Activated naive CD8-positive, alpha-beta T cell treated with anti-CD3 and anti-CD28 coated beads, Interleukin-2, amount 50 U/mL, for 24 hours (primary cell): ENCODE results near the gene SPATA24.
"Not testable (repeated sequence)": the region's sequence is repeated elsewhere in the genome, so short reads cannot be mapped to it uniquely, and the experiment has no call there.

Experiments used
- ATAC-seq: fragments of 150-1000 bp; cut with Tn5 transposase; one replicate; pipeline ENCODE4 v1.10.0; 2021
- DNase-seq: peaks from one replicate; pipeline ENCODE4 v3.0.0; 2021
- H3K27ac Mint-ChIP-seq: one replicate; pipeline ENCODE4 v1.8.0; 2021; ENCODE audit warnings: mild to moderate bottlenecking, mixed read lengths
- H3K27me3 Mint-ChIP-seq: one replicate; pipeline ENCODE4 v1.8.0; 2021; ENCODE audit warnings: mixed read lengths
- H3K36me3 Mint-ChIP-seq: one replicate; pipeline ENCODE4 v1.8.0; 2021; ENCODE audit warnings: low read depth, mixed read lengths
- H3K4me1 Mint-ChIP-seq: one replicate; pipeline ENCODE4 v1.8.0; 2021; ENCODE audit warnings: mixed read lengths
- H3K4me3 Mint-ChIP-seq: one replicate; pipeline ENCODE4 v1.8.0; 2021; ENCODE audit warnings: mild to moderate bottlenecking, moderate library complexity, mixed read lengths
- H3K9me3 Mint-ChIP-seq: one replicate; pipeline ENCODE4 v1.8.0; 2021; ENCODE audit warnings: mixed read lengths

The SPATA24 gene

GRCh38 chr5:139394123-139394653 lies 9.7 kb downstream of the SPATA24 start:
- Mint-ChIP-seq H3K27ac (no peak overlapping the region), H3K27me3 (no peaks in the 10 kb centered on the region), H3K4me1 (peaks cover 45% of the 10 kb centered on the region), H3K4me3 (peak overlapping the region; percentile 92), H3K9me3 (no peaks in the 10 kb centered on the region), H3K36me3 (peaks cover 3% of the 10 kb centered on the region)
- ATAC-seq (no peak), DNase-seq (peak; percentile 67)

- Mint-ChIP-seq H3K9me3 (no peaks in the 10 kb centered on the region), H3K4me1 (peaks cover 46% of the 10 kb centered on the region), H3K27ac (peak overlapping the region; percentile 86), H3K27me3 (no peaks in the 10 kb centered on the region), H3K4me3 (peak overlapping the region; percentile 92), H3K36me3 (peaks cover 3% of the 10 kb centered on the region)
- ATAC-seq (no peak), DNase-seq (no peak)
Measured at GRCh38 chr5:139393497-139394122, 10.3 kb downstream of the SPATA24 start.

GRCh38 chr5:139392678-139393496 lies 11.0 kb downstream of the SPATA24 start:
- peaks cover 50% of the 10 kb centered on the region for H3K4me1 Mint-ChIP-seq
- no peaks in the 10 kb centered on the region for H3K27me3 Mint-ChIP-seq
- DNase-seq (peak; percentile 92), ATAC-seq (peak; percentile 74)
- no peaks in the 10 kb centered on the region for H3K9me3 Mint-ChIP-seq
- H3K4me3 Mint-ChIP-seq: peak overlapping the region; percentile 92
- H3K27ac Mint-ChIP-seq: peak overlapping the region; percentile 86
- H3K36me3 Mint-ChIP-seq: peaks cover 3% of the 10 kb centered on the region

GRCh38 chr5:139392324-139392677 lies 11.6 kb downstream of the SPATA24 start:
- H3K27ac Mint-ChIP-seq: peak overlapping the region; percentile 86
- H3K4me3 Mint-ChIP-seq: peak overlapping the region; percentile 92
- no peaks in the 10 kb centered on the region for H3K9me3 Mint-ChIP-seq
- ATAC-seq (no peak), DNase-seq (no peak)
- H3K4me1 Mint-ChIP-seq: peaks cover 52% of the 10 kb centered on the region
- no peaks in the 10 kb centered on the region for H3K27me3 Mint-ChIP-seq
- H3K36me3 Mint-ChIP-seq: peaks cover 3% of the 10 kb centered on the region

GRCh38 chr5:139391570-139392323 lies 12.1 kb downstream of the SPATA24 start:
- Mint-ChIP-seq H3K27me3 (no peaks in the 10 kb centered on the region), H3K27ac (peak overlapping the region; percentile 95), H3K4me3 (peak overlapping the region; percentile 92), H3K9me3 (no peaks in the 10 kb centered on the region), H3K4me1 (peaks cover 54% of the 10 kb centered on the region), H3K36me3 (peaks cover 5% of the 10 kb centered on the region)
- DNase-seq (no peak), ATAC-seq (peak; percentile 1)

- DNase-seq: no peak
- ATAC-seq: no peak
- peak overlapping the region; percentile 92 for H3K4me3 Mint-ChIP-seq
- H3K27me3 Mint-ChIP-seq: no peaks in the 10 kb centered on the region
- H3K9me3 Mint-ChIP-seq: no peaks in the 10 kb centered on the region
- H3K4me1 Mint-ChIP-seq: peaks cover 57% of the 10 kb centered on the region
- peak overlapping the region; percentile 95 for H3K27ac Mint-ChIP-seq
- peaks cover 2% of the 10 kb centered on the region for H3K36me3 Mint-ChIP-seq
Measured at GRCh38 chr5:139390639-139391569, 13.0 kb downstream of the SPATA24 start.

GRCh38 chr5:139389701-139390638 lies 13.9 kb downstream of the SPATA24 start, which contains the start of gene MZB1:
Gene MZB1 (minus strand): TSS chr5:139389913. CDS start chr5:139389856, 57 bp downstream.
- ATAC-seq (peak; percentile 72), DNase-seq (peak; percentile 76)
- Mint-ChIP-seq H3K4me1 (peaks cover 64% of the 10 kb centered on the region), H3K36me3 (peaks cover 2% of the 10 kb centered on the region), H3K4me3 (peak within 1 kb of the TSS; percentile 92), H3K27ac (peak within 1 kb of the TSS; percentile 95), H3K9me3 (no peaks in the 10 kb centered on the region), H3K27me3 (no peaks in the 10 kb centered on the region)

GRCh38 chr5:139388198-139388821 lies 15.6 kb downstream of the SPATA24 start:
- no peak overlapping the region for H3K27ac Mint-ChIP-seq
- peaks cover 70% of the 10 kb centered on the region for H3K4me1 Mint-ChIP-seq
- DNase-seq (no peak), ATAC-seq (no peak)
- H3K9me3 Mint-ChIP-seq: no peaks in the 10 kb centered on the region
- peaks cover 2% of the 10 kb centered on the region for H3K36me3 Mint-ChIP-seq
- H3K4me3 Mint-ChIP-seq: peak overlapping the region; percentile 92
- no peaks in the 10 kb centered on the region for H3K27me3 Mint-ChIP-seq

- no peak overlapping the region for H3K27ac Mint-ChIP-seq
- H3K4me1 Mint-ChIP-seq: peaks cover 67% of the 10 kb centered on the region
- H3K9me3 Mint-ChIP-seq: no peaks in the 10 kb centered on the region
- H3K4me3 Mint-ChIP-seq: peak overlapping the region; percentile 92
- H3K36me3 Mint-ChIP-seq: peaks cover 2% of the 10 kb centered on the region
- H3K27me3 Mint-ChIP-seq: no peaks in the 10 kb centered on the region
- DNase-seq (no peak), ATAC-seq (no peak)
Measured at GRCh38 chr5:139387611-139388197, 16.2 kb downstream of the SPATA24 start.

GRCh38 chr5:139386956-139387355 lies 16.9 kb downstream of the SPATA24 start:
- not testable (repeated sequence) for H3K27me3 Mint-ChIP-seq, ATAC-seq, DNase-seq, H3K9me3 Mint-ChIP-seq, H3K4me3 Mint-ChIP-seq, H3K36me3 Mint-ChIP-seq
- Mint-ChIP-seq H3K4me1 (peaks cover 71% of the 10 kb centered on the region), H3K27ac (peak overlapping the region; percentile 31)

- Mint-ChIP-seq H3K36me3 (peaks cover 2% of the 10 kb centered on the region), H3K27ac (peak overlapping the region; percentile 31), H3K27me3 (no peaks in the 10 kb centered on the region), H3K4me1 (peaks cover 62% of the 10 kb centered on the region), H3K9me3 (no peaks in the 10 kb centered on the region), H3K4me3 (no peak overlapping the region)
- ATAC-seq: no peak
- DNase-seq: no peak
Measured at GRCh38 chr5:139386050-139386438, 17.8 kb downstream of the SPATA24 start.
